NCI-H2081 (cell line): ENCODE results near the gene RASA1.
A peak's percentile ranks its signal among the peaks of the same experiment; 100 is the strongest.
"Not testable (repeated sequence)": the region's sequence is repeated elsewhere in the genome, so short reads cannot be mapped to it uniquely, and the experiment has no call there.

Experiments
- DNase-seq, 2 experiments: peaks; one replicate each; lab custom pipeline; 2025; lab: John Stamatoyannopoulos, UW

RASA1 gene

DNA sequence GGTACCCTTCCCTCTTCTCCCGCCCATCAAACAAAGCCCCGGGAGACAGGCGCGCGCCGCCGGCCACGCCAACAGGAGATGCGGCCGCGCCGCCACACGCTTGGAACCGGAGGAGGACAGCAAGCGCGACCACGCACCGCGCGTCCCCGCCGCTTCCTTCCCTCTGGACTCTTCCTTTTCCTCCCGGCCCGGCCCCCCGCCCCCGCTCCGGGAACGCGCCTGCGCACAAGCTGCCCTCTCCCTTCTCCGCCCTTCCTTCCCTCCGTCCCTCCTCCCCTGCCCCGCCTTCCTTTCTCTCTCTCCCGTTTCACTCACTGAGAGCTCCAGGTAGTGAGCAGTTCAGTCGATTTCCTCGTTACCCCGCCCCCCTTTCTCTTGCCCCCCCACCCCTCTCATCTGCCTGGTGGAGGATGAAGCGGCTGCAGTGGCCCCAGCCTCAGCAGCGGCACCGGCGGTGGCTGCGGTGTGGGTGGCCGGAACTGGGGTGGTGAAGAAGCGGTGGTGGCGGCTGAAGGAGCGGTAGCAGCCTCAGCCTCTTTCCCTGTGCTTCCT lies at the start of gene RASA1:
RASA1 (plus strand) TSS at position 310 of the 552 bp plus-strand sequence. CDS start 569 bp downstream, outside the sequence.
- DNase-seq, result peak; percentile 90 to 91

DNA sequence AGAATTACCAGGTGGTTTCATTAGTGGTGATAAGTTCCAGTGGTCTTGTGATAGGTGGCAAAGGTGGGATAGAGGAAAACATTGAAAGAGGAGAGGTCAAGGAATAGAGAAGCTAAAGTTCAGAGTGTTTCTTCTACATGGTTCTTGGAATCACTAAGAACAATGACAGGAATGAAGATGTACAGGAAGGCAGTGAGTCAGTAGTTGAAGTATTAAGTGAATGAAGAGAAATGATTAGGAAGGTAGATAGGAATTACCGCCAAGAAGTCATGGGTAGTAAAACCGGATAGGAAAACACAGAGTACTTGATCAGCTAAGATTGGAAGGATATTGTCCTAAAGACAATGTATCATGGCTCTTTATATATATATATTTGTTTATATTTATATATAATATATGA lies 37.9 kb upstream of the RASA1 start:
- no peak for DNase-seq

GRCh38 chr5:87231037-87231808 lies 36.5 kb upstream of the RASA1 start:
- no peak for DNase-seq

- DNase-seq, result no peak
These were observed 34.5 kb upstream of the RASA1 start for GRCh38 chr5:87233143-87233542.

- no peak for DNase-seq
These were observed 26.1 kb upstream of the RASA1 start for GRCh38 chr5:87241555-87241954.

DNA sequence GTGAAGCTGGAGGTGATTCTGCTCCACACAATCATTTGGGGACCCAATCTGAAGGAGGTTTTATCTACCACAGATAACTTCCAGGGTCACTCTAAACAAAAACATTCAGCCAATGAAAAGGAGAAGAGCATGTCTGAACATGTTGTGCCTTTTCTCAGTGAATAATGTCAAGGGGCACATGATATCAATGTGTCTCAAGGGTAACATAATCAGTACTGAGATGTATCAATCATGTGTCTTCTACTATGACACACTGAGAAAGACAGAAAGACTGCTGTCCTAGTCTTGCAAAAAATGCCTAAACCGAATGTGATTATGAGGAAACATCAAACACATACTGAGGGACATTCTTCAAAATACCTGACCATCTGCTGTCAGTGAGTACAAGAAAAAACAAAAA lies 25.4 kb upstream of the RASA1 start:
- DNase-seq, result no peak

- no peak for DNase-seq
These were observed 24.4 kb upstream of the RASA1 start for GRCh38 chr5:87243161-87243844.

DNA sequence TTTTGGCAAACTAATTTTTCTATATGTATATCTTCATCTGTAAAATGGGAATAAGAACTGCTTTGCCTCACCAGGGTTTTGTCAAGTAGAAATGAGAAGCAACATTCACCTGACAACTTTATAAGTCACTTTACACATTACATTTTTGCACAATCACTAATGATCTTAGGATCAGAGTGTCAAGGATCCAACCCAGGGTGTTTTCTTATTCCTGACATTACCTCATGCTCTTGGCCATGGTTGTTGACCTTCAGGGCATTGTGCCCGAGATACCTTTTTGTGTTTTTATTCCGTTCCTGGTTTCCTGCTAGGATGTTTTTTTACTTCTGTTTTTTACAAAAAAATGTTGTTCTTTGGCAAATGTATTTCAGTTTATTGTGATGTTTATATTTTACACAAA lies 22.2 kb upstream of the RASA1 start:
- DNase-seq, result no peak

- no peak for DNase-seq
These were observed 21.6 kb upstream of the RASA1 start for GRCh38 chr5:87246061-87246460.

GRCh38 chr5:87252283-87252605 lies 15.4 kb upstream of the RASA1 start:
- no peak for DNase-seq

GRCh38 chr5:87254035-87254434 lies 13.6 kb upstream of the RASA1 start:
- DNase-seq, result no peak

DNA sequence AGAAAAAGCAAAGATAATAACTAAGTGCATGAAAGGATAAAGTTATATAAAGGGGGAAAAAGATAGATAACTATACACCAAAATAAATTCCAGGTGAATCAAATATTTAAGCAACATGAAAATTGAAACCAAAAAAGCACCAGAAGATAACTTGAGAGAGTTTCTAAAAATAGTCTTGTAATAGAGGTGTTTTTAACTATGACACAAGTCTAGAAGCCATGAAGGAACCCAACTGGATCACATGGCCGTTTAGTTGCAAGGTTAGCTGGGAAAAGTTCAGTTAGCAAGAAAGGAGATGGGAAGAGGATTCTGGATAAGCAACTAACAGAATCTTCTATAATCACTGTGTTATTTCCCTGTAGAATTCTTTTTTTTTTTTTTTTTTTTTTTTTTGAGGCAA lies 9.2 kb upstream of the RASA1 start:
- no peak for DNase-seq

DNA sequence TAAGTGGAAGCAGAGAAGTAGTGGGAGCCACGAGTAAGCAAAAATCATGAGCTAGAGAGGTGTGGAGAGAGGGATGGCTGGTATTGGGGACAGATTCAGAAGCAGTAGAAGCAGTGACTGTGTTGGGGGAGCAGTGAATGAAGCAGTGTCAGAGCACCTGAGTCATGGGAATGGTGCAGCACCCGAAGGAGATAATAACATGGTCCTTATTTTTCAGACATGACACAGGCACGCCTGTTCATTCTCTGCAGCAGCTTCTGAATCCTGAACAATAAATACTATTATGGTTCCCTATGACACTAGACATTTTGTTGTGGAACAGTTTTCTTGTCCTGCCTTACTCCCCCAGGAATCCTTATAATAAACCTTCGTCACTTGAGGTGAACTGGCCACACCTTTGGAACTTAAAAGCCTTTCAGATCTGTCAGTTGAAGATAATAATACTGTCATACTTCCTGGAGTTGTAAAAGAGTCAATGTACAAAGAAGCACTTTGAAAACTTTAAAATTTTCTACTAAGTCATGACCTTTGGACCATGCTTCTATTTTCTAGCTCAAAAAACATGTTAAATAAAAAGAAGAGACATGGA lies 7.0 kb upstream of the RASA1 start:
- DNase-seq, result no peak

GRCh38 chr5:87263498-87263897 lies 4.2 kb upstream of the RASA1 start:
- no peak for DNase-seq

DNA sequence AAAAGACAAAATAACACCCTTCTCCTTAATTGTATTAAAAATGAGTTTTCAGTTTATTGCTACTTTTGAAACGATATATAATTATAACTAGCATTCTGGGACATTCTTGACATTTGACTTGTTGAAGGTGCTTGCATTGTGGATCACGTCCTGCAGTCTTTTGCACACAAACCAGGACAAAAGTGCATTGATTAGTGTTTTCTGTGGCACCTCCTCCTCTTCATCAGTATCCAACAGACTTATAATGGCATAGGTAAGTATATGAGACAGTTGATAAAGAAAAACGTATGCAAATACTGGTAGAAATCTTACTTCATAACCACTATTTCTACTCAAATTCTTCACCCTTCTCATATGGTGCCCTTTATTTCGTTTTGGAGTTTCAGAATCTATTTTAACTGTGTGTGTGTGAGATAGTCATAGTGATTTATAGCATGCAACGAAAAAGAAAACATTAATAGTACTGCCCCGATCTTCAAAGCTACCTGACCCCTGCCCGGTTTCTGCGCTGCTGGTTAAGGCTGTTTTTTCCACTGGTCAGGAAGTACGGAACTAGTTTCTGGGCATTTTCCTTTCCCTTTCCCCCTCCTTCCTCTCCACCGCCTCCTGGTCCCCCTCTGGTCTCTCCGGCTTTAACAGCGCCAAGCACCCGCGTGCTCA lies 639 bp upstream of the RASA1 start:
- DNase-seq, result no peak

DNA sequence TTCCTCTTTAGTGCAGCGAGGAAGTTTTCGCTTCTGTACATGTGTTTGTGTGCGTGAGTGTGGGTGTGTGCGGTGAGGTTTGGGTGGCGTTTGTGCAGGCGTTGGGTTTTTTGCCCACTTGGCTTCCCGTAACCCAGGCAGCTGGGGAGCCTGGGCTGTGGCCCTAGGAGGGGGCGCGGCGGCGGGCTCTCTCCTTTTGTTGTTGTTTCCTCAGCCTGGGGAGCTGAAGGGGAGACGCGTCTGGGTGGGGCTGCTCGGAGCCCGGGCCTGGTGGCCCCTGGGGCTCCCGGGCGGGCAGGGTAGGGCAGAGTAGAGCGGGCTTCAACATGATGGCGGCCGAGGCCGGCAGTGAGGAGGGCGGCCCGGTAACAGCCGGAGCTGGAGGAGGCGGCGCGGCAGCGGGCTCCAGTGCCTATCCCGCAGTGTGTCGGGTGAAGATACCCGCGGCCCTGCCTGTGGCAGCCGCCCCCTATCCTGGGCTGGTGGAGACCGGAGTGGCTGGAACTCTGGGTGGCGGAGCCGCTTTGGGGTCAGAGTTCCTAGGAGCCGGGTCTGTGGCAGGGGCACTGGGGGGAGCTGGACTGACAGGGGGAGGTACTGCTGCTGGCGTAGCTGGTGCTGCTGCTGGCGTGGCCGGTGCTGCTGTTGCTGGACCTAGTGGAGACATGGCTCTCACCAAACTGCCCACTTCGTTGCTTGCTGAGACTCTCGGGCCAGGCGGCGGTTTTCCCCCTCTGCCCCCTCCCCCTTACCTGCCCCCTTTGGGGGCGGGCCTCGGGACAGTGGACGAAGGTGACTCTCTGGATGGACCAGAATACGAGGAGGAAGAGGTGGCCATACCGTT lies 665 bp downstream of the RASA1 start:
- DNase-seq, result peak; percentile 35 to 53

DNA sequence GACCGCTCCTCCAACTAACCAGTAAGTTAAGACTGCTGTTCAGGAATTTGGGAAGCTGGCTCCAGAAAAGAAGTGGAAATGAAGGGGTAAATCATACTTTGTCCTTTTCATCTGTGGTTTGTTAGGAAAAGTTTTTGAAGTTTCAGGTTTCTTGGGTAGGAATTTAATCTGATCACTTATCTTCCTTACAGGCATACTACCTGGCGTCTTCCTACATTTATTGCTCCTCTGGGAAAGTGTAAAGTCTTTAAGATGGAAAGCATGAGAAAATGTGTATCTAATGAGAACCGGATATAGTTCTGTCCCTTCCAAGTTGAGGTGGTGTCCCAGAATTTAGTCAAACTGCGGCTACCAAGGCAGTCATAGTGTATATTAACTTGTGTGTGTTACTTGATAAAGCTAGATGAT lies 1.3 kb downstream of the RASA1 start:
- no peak for DNase-seq

- DNase-seq, result not testable (repeated sequence)
These were observed 3.2 kb downstream of the RASA1 start for GRCh38 chr5:87270888-87271287.

DNA sequence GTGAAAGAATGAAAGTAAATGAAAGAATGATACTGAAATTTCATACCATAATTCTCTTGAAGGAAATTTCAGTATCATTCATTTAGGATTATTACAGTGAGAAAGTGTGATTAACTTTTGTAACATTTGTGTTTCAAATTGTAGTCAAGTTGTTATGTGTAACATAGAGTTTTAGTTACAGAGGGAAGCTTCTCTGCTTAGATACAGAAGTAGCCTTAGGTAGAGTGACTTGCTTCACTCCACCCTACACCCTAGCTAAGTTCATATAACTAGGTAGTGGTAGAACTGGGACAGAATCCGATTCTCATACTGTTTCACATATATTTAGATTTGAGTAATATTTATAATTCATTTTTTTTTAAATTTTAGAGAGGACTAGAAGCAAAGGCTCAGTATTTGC lies 9.0 kb downstream of the RASA1 start:
- no peak for DNase-seq

DNA sequence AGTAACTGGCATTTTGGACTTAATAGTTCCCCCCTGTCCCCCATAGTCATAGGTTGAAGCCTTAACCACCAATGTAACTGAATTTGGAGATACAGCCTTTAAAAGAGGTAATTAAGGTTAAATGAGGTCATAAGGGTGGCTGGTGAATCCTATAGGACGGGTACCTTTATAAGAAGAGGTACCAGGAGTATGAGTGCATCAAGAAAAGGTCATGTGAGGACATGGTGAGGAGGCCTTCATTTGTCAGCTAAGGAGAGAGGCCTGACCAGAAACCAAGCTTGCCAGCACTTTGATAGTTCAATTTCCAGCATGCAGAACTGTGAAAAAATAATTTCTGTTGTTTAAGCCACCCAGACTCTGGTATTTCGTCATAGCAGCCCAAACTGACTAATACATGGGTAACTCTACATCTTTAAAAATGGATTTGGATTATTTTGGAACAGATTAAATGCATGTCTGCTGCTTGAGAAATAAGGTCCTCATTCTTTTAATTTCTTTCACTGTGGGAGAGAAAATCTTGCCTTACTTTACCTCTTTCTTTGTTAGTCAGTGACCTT lies 9.7 kb downstream of the RASA1 start:
- no peak for DNase-seq

GRCh38 chr5:87278590-87279100 lies 11.0 kb downstream of the RASA1 start:
- no peak for DNase-seq
